ENCODE data around the gene ELF4.

- TF ChIP-seq, protein P1, sequence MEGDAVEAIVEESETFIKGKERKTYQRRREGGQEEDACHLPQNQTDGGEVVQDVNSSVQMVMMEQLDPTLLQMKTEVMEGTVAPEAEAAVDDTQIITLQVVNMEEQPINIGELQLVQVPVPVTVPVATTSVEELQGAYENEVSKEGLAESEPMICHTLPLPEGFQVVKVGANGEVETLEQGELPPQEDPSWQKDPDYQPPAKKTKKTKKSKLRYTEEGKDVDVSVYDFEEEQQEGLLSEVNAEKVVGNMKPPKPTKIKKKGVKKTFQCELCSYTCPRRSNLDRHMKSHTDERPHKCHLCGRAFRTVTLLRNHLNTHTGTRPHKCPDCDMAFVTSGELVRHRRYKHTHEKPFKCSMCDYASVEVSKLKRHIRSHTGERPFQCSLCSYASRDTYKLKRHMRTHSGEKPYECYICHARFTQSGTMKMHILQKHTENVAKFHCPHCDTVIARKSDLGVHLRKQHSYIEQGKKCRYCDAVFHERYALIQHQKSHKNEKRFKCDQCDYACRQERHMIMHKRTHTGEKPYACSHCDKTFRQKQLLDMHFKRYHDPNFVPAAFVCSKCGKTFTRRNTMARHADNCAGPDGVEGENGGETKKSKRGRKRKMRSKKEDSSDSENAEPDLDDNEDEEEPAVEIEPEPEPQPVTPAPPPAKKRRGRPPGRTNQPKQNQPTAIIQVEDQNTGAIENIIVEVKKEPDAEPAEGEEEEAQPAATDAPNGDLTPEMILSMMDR (IDR thresholded peaks at IDR 0.05) = no peak
- TF ChIP-seq POLR2A (IDR thresholded peaks at IDR 0.05) = no peak
These were observed 79.5 kb downstream of the ELF4 start for GRCh38 chrX:130030826-130031225.

Data from right lobe of liver (tissue), 4 donors.